Omental fat pad (tissue), 4 donors: ENCODE data around the gene CH25H. TPM values are rescaled to one million over a fixed set of nuclear protein-coding genes. Genes with fewer than 3 reads are reported as not detected.

ENCODE experiments used
- ATAC-seq: fragments of 150-250 bp; one replicate; pipeline ENCODE4 v1.9.1; 2016; ENCODE audit warnings: mild to moderate bottlenecking, moderate library complexity; ENCODE audit not compliant: low FRiP score
- DNase-seq: peaks from one replicate; pipeline ENCODE4 v3.0.0-alpha.2; 2019; ENCODE audit warnings: low spot score
- total RNA-seq, 4 donors: library from RNA; depleted of rRNA; stranded (reverse); fragments of >200 nt; gene quantifications; one replicate each; pipeline ENCODE4 v1.1.0, GENCODE V29; 2016
- TF ChIP-seq, protein P1 (sequence below), 3 donors: fragments of 450-650 bp; IDR thresholded peaks; one replicate each; pipeline ENCODE4 v1.5.1; 2016 to 2017; ENCODE audit warnings: antibody characterized with exemption in 3 of 3, mild to moderate bottlenecking in 3 of 3, moderate library complexity in 2 of 3

The CH25H gene
- total RNA-seq, 4 donors from 2014 or later, result 6.3 to 25.5 (median 13.4) TPM

DNA sequence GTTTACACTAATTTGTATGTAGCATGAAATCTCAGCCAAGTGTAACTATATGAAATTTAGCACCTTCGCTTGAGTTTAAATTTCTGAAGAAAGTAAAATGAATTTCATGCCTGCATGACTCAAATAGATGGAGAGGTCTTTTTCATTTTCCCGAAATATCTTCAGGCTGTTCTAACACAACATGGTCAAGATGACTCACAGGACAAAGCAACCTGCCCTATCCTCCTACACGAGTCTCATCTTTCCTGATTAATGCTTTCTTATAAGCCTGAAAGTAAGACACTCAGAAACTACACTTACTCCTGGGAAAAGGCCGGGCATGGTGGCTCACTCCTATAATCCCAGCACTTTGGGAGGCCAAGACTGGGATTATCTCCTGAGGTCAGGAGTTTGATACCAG lies 41.2 kb downstream of the CH25H start:
- TF ChIP-seq, protein P1, sequence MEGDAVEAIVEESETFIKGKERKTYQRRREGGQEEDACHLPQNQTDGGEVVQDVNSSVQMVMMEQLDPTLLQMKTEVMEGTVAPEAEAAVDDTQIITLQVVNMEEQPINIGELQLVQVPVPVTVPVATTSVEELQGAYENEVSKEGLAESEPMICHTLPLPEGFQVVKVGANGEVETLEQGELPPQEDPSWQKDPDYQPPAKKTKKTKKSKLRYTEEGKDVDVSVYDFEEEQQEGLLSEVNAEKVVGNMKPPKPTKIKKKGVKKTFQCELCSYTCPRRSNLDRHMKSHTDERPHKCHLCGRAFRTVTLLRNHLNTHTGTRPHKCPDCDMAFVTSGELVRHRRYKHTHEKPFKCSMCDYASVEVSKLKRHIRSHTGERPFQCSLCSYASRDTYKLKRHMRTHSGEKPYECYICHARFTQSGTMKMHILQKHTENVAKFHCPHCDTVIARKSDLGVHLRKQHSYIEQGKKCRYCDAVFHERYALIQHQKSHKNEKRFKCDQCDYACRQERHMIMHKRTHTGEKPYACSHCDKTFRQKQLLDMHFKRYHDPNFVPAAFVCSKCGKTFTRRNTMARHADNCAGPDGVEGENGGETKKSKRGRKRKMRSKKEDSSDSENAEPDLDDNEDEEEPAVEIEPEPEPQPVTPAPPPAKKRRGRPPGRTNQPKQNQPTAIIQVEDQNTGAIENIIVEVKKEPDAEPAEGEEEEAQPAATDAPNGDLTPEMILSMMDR (IDR thresholded peaks at IDR 0.05), result no peak
- ATAC-seq (peak; percentile 70), DNase-seq (no peak)

DNA sequence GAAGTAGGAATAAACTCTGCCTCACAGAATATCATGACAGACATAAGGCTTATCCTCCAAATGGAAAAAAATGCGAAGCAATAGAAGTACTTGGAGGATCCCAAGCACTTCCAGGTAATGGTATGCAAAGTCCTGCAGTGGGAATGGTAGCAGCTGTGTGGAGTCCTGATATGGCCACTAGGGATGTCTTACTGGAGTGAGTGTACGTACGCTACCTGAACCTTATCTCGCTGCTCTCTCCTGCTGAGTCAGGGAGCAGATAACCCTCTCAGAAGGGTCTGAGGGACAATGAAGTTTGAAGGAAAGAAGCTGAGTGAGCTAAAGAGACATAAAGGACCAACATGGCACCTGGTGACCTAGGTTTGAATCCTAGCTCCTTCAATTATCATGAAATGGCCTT lies 42.2 kb downstream of the CH25H start:
- ATAC-seq (no peak), DNase-seq (no peak)
- TF ChIP-seq, protein P1 (IDR thresholded peaks at IDR 0.05), result no peak

DNA sequence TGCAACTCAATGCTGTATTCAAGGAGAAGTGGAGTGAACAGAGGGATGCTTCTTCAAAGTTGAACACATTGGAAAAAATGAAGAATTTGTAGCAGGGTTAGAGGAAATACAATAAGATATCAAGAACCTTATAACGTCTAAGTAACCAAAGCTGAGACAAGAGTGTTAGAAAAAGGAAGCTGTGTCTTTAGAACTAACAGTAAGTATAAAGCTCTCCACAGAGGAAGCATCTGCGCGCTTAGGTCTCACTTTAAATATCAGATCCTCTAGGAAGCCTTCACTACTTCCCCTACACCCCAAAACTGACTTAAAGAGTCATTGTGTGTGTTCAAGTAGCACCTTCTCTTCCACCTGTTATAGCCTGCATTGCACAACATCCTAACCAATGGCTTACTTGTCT lies 43.0 kb downstream of the CH25H start:
- DNase-seq (no peak), ATAC-seq (no peak)
- TF ChIP-seq, protein P1 (IDR thresholded peaks at IDR 0.05), result no peak

DNA sequence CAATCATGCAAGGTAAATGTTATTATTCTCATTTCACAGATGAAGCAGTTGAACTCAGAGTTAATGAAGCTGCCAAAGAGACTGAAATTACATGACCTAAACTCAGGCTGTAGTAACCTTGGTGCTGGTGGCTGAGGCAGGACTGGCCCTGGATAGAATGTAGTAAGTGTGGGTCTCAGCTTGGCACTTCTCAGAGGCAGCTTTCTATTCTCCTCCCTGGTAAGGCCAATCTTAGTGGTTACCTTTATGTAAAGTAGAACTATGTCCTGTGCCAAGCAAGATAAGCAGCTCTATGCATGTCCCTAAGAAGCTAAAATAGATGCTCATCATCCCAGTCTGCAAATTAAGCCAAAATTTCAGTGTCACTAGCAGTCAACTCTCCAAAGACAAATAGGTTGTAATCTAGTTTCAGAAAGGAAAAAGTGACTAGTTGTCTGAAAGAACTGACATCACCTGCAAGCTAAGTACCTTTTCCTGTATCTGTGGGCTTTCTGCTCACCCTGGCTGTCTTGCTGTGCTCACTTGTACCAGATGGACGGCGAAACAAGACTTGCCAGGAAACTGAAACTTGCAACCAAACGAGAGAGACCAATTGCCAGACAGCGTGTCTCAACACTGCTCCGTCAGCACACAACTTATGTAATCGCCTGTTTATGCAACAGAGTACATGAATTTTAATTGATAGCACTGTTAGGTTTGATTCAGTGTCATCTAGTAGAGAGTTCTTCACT lies 43.7 kb downstream of the CH25H start:
- DNase-seq, result no peak
- TF ChIP-seq, protein P1 (IDR thresholded peaks at IDR 0.05), result no peak
- ATAC-seq, result peak; percentile 65

DNA sequence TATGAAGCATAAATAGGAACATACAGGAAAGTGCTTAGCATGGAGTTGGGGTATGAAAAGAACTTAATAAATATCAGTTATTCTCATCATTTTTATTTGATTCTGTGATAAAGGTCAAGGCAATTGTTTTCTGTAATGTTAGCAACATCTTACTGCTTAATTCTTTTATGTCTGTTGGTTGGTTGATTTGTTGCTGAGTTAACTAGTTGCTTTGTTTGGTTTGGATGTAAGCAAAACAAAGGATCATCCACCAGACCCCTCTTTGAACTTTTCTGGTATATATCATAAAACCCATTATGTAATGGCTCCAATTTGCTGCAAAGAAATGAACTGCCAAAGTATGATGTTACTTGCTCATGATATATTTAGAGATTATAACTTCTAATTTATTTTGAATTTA lies 44.5 kb downstream of the CH25H start:
- DNase-seq (no peak), ATAC-seq (no peak)
- TF ChIP-seq, protein P1 (IDR thresholded peaks at IDR 0.05), result no peak

DNA sequence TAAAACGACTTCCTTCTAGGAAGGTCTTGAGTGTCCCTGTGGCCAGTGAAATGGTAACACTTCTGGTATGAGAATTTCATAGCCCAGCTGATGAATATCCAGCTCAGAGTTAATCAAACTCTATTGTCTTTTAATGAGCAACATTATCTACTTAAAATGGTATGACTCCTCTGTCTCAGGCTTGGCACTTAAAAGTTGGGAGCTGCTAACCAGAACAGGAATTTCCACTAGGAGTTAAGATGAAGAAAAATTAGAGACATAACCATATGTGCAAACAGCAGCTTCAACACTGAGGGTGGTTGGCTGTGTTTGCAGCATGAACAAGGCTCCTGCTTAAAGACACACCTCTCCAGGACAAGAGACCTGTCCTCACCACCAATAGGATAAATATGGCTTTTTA lies 46.8 kb downstream of the CH25H start:
- TF ChIP-seq, protein P1 (IDR thresholded peaks at IDR 0.05), result no peak
- no peak for ATAC-seq
- no peak for DNase-seq

DNA sequence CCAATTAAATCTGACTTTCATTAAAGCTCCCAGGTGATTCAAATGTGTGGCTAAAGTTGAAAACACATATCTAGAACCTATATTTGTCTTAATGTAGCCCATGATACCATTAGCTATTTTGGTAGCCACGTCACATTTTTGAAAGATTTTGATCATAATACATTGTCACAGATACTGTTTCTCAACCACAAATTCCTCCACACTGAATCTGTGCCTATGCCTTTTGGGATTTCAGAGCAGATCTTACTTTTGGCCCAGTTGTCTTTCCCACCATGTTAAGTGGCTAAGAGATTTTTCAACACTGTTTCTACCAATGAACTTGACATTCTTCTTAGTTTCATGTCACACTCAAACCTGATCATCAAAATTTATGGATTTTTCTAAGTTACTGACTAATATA lies 47.4 kb downstream of the CH25H start:
- TF ChIP-seq, protein P1 (IDR thresholded peaks at IDR 0.05), result no peak
- ATAC-seq, result no peak
- DNase-seq, result no peak
